ENCODE results near the gene TUBA8.
"Not testable (repeated sequence)": the region's sequence is repeated elsewhere in the genome, so short reads cannot be mapped to it uniquely, and the experiment has no call there.

The TUBA8 gene

DNA sequence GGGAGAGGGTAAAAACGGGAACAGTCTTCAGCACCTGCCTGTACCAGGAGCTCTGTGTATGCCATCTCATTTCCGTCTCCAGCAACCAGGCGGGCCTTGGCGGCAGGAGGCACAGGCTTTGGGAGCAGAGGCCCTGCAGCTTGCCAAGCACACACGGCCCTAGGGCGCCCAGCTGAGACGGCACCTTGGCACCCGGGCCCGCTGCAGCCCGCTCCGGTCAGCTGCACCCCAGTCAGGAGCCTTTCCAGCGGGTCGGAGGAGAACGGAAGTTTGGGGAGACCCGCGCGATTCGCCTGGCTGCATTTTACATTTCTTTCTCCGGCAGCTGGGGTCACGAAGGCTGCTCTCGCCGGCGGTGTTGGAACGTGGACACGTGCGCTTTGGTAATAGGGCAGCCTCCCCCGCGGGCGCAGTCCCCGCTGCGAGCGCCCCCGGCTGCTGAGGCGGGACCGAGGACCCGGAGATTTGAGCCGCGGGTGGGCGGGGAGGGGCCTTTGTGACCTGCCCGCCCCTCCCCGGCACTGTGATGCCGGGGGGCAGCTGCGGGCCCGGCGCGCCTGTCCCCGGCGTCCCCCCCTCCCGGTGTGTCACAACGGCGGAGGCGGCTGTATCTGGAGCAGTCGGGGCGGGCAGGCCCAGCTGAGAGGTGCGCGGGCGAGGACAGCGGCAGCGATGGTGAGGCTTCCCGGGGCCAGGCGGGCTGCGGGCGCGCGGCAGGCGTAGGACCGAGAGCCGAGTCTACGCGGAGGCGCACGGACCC is at the start of gene TUBA8:
TSS of gene TUBA8 (plus strand) at position 616 of the 760 bp plus-strand sequence. CDS start at position 673, 57 bp downstream.
- DNase-seq = peak; percentile 50

DNA sequence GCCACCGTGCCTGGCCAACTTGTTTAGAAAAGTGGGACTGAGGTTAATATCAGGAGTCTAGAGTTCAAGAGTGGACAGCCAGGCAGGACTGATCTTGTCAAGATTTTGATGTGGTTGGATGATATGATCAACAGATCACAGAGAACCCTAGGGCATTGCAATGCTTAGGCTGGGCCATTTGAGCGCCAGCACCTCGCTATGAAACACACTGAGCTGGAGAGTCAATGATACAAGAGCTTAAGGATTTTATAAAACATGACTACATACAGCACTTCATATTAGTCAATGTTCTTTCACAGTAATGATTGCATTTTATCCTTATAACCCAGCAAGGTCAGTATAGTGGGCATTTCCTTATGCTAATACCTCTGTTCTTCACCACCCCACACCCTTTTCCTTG is 48.2 kb upstream of the TUBA8 start:
- DNase-seq = no peak

DNA sequence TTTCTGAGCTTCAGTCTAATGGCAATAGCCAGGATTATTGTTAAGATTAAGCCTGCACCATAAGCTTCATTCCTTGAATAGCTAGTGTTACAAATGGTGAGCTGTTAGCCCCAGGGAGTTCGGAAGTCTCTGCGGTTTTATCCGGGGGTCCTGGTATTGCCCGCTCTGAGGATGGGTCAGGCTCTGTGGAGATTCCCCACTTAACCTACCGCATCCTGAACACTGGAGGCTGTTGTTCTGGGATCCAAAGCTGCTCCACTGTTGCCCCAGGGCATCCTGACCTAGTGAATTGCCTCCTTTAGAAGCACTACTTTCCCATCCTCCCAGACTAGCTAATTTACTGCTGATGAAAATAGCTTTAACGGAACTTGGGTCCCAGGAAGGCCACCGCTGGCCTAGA is 47.3 kb upstream of the TUBA8 start:
- no peak for DNase-seq

DNA sequence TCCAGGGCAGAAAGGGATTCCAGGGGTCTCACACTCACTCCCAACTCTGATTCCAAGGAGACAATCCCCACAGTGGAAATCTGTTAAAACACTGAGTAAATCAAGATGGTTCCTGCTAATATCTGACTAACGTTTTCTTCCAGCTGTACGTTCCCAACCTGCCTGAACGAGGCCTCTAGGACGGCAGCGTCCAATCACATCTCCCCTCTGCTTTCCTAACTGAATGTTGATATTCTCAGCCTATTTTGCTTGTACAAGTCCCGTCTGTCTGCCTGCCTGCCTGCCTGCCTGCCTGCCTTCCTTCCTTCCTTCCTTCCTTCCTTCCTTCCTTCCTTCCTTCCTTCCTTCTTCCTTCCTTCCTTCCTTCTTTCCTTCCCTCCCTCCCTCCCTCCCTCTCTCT is 46.9 kb upstream of the TUBA8 start:
- DNase-seq = not testable (repeated sequence)

DNA sequence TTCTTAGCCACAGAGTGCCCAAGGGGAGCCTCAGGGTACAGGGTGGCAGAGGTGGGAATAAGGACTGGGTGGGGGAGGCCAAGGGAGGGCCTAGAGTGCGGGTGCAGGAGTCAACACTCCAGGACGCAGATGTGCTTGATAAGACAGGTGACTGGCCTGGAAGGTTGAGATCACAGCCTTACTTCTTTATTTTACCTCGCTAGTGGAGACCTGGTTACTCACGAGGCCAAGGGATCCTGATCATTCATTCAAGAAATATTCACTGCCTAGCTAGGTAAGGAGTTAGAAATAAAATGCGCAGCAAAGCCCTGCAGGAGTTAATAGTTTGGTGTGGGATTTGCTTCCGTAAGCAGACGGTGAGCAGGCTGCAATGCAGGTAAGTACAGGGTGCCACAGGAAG is 46.0 kb upstream of the TUBA8 start:
- DNase-seq = no peak

DNA sequence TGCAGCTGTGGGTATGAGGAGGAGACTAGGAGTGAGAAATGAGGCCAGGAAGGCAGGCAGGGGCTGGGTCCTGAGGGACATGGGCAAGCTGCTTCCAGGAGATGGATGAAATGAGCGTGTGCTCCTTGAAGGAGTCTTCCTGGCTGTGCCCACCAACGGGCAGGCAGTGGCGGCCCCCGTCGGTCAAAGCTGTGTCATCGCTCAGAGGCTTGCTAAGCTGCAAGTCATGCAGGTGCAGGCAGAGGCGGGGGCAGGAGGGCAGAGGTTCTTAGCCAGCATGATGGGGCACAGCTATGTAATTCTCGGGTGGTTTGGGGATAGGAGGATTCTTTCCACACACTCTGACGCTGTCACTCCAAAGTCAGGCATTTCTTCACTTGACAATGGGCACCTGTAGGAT is 45.4 kb upstream of the TUBA8 start:
- DNase-seq = no peak

DNA sequence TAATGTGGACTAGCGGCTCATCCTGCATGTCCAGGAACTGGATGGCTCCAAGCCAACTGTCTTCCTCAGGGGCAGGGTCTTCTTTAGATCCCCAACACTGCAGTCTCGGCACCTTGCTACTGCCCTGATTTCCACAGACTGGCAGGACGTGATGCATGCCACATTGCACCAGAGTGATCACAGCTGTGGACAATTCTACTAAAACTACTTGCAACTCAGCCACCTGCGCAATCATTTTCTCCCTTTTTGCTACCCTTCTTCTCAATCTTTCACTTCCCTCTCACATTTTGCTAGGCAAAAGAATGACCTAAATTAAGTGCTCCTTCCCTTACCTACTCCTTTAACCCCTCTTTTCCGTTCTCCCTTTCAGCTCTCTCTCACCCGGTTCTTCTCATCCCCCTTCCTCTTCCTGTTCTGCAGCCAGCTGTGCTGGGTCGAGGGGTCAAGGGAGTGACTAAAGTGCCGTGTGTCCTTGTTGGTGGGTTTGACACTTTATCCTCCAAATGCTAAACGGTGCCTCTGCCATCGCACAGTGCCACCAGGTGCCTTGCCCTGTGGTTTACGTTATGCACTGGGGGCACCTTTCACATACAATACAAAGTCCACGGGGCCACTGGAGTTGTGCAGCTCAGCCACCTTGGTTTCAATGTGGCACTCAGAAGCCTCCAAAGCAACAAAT is 44.3 kb upstream of the TUBA8 start:
- DNase-seq = no peak

DNA sequence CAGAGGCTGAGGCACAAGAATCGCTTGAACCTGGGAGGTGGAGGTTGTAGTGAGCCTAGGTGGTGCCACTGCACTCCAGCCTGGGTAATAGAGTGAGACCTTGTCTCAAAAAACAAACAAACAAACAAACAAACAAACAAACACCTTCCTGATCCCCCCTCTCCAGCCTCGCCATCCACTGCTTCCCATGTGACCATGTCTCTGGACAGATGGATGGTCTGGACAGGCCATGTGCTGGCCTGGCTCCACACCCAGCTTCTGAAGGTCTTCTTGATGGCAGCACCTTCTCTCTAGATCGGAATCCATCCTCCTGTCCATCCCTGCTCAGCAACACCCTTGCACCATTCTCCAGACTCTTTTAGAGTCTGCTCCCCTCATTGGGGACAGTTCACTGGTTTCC is 43.5 kb upstream of the TUBA8 start:
- no peak for DNase-seq

DNA sequence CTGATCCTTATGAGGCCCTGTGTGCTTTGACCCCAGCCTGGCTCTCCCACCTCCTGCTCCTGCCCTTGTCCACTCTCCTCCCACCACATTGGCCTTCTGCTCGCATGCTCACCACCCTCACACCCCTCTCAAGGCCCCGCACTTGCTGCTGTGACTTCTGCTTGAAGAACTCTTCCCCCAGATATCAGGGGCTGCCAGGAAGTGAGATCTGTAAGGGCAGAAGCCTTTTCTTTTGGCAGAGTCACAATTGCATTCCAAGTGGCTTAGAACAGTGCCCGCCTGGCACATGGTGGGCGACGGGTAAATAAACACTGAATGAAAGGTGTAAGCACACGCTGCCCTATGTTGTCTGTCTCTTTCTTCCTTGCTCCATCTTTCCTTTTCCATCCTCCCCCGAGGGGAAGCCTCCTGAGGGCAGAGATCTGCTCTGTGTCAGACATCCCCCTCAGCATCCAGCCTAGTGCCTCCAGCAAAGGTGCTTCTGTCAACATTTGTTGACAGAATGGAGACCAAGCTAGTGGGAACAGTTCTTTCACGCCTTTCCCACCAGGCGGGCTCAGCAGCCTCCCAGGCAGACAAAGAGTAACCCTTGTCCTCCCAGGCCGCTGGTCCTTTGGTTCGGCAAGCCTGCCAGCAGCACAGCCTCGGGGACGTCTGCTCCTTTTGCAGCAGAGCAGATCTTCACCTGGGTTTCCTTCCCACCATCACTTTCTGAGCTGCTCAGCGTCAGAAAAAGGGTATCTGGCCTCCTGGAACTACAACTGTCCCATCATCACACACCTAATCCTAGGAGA is 42.9 kb upstream of the TUBA8 start:
- DNase-seq = no peak

DNA sequence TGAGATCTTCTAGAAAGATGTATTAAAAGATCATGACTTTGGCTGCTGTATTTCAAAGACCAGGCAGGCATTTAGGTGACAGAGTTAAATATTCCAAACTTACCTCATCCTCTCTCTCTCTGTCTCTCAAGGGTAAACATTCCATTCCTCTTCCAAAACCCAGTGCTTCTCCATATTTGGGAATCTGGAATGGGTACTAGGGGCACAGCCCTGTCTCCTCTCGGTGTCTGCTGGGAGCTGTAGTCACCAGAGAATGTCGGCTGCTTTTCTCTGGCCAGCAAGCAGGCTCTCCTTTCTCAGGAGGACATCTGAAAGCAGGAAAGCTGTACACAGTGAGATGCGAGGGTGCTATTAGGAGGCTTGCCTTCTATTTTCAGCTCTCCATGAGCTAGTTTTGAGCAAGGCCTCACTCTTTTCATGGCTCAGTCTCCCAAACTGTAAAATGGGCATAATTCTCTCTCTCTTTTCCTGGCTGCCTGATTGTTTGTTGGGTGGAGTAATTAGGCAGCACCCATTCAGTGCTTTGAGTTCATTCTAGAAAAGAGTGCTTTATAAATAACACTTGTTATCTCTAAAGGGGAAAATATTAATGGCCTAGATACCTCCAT is 42.1 kb upstream of the TUBA8 start:
- no peak for DNase-seq

DNA sequence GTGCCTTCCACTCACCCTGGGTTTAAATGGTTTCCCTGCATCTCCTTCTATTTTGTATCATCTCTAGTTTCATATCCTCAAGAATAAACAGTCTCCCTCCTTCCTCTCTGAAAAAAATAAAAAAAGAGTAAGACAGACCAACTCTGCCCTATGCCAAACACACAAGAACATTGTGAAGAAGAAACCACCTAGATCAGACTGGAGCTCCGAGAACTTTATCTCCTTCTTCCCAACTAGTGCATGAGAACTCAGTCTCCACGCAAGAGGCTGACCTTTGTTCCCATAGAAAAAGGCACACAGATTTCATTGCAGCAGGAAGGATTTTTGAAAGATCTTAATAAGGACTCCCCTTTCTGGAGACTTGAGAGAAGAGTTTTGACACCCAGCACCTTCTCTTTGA is 41.6 kb upstream of the TUBA8 start:
- DNase-seq = no peak

DNA sequence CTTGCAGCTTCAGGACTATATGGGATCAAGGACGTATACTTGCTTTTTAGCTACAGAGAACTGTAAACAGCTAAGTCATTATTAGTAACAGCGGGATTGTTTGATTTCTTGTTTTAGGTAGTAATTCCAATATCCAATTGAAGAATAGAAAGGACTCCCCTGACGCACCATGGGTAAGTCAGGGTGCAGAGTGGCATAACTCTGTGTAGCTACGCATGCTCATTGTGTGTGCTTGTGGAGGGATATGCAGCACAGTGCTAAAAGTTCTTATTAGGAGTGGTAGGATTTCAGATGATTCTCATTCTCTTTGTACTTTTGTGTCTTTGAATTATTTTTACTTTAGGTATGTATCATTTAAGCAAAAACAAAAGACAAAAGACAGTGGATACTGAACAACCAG is 40.6 kb upstream of the TUBA8 start:
- no peak for DNase-seq

DNA sequence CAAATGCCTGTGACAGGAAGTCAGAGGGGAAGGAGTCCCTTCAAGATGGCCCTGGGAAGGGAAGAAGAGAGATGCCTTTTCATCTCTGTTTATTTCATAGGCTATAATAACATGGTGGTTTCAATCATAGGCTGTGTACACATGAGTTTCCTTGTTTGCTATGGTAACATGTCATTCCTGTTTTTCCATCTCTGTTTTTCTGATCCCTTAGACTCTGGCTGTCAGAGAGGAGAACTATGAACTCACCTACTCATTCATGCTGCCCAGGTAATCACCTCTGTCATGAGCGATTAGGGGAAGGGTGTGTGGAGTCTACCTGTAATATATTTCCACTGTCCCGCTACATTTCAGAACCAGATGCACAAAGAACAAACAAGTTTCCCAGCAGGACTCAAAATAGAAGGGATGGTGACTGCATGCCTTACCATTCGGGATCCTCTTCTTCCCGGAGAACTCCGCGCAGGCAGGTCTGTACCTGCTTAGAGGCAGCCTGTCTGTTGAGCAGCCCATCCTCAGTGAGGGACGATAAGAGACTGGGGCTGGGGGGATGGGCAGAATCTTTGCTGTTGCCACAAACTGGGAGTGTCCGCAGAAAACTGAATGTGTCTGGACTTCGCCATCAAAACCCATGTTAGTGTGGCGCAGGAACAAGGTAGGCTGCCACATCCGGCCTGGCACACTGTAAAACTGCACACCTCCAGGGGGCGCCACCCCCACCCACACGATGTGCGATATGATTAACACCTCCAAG is 39.9 kb upstream of the TUBA8 start:
- DNase-seq = no peak

DNA sequence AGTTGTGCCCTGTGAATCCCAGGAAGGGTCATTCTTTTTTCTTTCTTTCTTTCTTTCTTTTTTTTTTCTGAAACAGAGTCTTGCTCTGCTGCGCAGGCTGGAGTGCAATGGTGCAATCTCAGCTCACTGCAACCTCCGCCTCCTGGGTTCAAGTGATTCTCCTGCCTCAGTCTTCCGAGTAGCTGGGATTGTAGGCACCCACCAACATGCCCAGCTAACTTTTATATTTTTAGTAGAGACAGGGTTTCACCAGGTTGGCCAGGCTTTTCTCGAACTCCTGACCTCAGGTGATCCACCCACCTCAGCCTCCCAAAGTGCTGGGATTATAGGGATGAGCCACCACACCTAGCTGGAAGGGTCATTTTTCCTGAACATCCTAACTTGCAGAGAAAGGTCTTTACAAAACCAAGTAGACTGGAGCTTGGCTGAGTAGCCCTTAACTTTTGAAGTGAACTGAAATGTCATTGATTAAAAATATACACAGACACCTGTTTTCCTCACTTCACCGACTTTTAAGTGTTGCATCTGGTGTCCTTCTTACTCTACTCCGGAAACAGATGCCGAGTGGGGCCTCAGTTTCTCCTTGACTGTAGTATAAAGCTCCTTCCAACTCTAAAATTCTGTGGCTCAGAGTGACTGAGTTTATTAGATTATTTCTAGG is 39.2 kb upstream of the TUBA8 start:
- not testable (repeated sequence) for DNase-seq

DNA sequence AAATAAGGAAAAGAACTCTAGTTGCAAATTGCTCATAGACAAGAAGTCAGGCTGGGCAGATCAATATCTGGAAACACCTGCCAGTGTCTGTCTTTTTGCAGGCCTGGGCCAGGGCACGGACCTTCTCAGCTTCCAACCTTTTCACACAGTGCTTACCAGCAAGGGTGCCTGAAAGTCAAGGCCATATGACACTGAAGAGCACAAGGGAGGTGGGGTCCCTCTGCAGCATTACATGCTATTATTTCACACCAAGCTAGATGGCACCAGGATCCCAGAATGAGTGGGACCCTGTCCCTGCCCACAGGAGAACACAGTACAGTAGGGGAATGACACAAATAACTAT is 38.7 kb upstream of the TUBA8 start:
- DNase-seq = no peak

DNA sequence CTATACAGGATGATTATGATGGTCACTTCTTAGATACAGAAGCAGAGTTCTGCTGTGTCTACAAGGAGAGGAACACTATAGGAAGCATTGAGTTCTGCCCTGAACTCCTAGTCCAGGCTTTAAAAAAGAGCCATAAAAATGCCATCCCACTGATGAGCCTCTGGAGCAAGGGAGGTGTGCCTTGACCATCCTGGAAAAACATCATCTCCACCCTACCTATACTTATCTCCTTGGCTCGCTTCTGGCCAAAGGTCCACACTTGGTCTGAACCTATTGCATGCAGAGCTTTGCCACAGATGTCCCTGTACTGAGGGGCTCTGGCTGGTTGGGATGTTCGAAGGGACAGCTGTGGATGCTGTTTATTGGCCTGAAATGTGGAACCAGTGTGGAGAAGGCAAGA is 37.1 kb upstream of the TUBA8 start:
- no peak for DNase-seq

DNA sequence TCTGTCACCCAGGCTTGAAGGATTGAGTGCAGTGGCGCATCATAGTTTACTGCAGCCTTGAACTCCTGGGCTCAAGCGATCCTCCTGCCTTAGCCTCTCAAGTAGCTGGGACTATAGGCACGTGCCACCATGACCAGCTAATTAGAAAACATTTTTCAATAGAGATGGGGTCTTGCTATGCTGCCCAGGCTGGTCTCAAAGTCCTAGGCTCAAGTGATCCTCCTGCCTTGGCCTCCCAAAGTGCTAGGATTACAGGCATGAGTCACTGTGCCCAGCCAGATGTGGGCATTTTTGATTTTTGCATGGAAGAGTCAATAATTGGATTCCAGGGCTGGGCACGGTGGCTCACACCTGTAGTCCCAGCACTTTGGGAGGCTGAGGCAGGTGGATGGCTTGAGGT is 36.7 kb upstream of the TUBA8 start:
- DNase-seq = not testable (repeated sequence)

DNA sequence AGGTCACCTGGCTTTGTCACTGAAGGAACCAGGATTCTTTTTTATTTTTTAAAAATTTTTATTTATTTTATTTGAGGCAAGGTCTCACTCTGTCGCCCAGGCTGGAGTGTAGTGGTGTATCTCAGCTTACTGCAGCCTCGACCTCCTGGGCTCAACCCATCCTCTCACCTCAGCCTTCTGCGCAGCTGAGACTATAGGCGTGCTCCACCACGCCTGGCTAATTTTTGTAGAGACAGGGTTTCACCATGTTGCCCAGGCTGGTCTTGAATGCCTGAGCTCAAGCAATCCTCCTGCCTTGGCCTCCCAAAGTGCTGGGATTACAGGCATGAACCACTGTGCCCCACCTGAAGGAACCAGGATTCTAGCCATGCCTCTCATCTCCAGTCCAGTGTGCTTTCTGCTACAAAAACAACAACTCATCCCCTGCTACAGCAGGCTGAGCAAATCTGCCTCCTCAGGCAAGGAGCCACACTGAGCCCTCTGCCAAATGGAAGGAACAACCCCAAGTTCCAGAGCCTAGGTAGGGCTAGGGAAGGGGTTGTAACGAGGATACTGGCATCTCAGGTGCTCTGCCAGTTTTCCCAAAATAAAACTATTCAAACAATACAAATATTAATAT is 35.4 kb upstream of the TUBA8 start:
- no peak for DNase-seq

DNA sequence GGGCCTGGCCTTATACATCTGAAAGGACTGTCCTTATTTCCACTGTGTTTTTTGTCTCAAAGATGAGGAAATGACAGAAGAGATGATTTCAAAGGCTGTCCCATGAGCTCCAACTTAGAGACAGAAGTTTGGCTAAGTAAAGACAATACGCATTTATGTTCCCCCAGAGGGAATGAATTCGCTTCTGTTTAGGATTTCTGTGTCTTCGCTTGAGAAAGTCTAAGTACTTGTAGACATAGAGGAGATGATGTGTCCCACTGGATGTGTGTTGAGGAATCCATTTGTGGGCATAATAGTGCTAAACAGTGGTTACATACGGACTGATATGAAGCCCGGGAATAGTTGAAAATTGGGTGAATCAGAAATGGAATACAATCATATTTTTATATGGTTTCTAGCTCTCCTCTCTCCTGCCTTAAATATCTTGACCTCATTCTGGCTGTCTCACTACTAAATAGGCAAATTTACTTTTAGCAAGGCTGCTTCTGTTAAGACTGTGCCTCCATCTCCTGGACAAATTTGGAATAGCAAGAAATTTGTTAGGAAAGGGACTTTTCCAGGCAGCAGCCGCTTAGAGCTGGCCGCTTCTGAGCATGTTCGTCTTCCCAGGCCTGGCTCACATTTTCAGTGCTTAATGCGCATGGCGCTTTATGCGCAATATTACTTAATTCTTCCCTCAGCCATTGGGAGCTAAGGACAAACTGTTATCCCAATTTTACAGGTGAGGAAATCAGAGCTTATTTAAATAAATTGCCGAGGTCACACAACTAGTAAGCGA is 34.7 kb upstream of the TUBA8 start:
- DNase-seq = peak; percentile 63

DNA sequence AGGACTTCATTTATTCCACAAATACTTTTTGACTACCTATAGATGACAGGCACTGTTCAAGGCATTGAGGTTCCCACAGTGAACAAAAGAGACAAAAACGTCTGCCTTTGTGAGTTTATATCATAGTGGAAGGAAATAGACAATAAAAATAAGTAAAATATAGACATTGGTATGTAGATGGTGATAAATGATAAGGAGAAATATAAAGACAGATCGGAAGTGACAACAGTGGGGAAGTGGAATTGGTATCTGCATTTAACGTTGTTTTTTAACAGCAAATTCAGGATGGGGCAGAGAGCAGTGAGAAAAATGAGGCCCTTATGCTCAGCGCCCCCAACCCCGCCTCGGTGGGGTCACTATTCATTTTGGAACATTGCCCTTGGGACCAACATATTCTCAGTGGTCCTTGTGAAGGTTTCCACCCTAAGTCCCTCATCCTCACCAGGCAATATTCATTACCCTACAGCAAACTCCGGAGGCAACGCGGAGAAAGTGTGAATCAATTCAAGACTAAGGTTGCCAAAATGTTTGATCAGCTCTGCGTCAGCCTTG is 33.4 kb upstream of the TUBA8 start:
- no peak for DNase-seq
